ENCODE results near the gene KIF1A. TPM values are rescaled to one million over a fixed set of nuclear protein-coding genes. Genes with fewer than 3 reads are reported as not detected.

Gene KIF1A
- total RNA-seq, 1 experiment from 2014 or later, result 279 TPM

- no peak overlapping the region for H3K27ac Mint-ChIP-seq
- ATAC-seq (no peak), DNase-seq (ENCODE audit: low spot score) (no peak)
- H3K9me3 Mint-ChIP-seq, result peaks cover 13% of the 10 kb centered on the region
- CTCF ChIA-PET, result interaction anchor here (0.7 to 2.5 kb wide), 2 partner anchors 56 to 220 kb away, joined by 3 to 12 read pairs; no protein-coding TSS in a partner anchor
- no peaks in the 10 kb centered on the region for H3K4me1 Mint-ChIP-seq
- TF ChIP-seq RELA (CRISPR knock-in tag; IDR thresholded peaks at IDR 0.05; ENCODE audit: borderline replicate concordance) (no peak), NFYB (CRISPR knock-in tag; conservative IDR thresholded peaks at IDR 0.05; ENCODE audit: low read depth) (no peak), FOXP4 (CRISPR knock-in tag; IDR thresholded peaks at IDR 0.05) (no peak), NR2C2 (CRISPR knock-in tag; IDR thresholded peaks at IDR 0.05) (no peak), ZNF423 (CRISPR knock-in tag; IDR thresholded peaks at IDR 0.05) (no peak), ZNF232 (CRISPR knock-in tag; IDR thresholded peaks at IDR 0.05) (no peak), NFATC4 (CRISPR knock-in tag; IDR thresholded peaks at IDR 0.05) (no peak), TEAD1 (CRISPR knock-in tag; IDR thresholded peaks at IDR 0.05) (no peak), E2F4 (CRISPR knock-in tag; IDR thresholded peaks at IDR 0.05; ENCODE audit: borderline replicate concordance, low read depth) (no peak), ZNF219 (CRISPR knock-in tag; IDR thresholded peaks at IDR 0.05; ENCODE audit: borderline replicate concordance) (no peak), ZNF263 (CRISPR knock-in tag; IDR thresholded peaks at IDR 0.05; ENCODE audit: low read depth) (no peak), NR3C1 (CRISPR knock-in tag; conservative IDR thresholded peaks at IDR 0.05; ENCODE audit: low read depth) (no peak), AR (CRISPR knock-in tag; IDR thresholded peaks at IDR 0.05) (no peak), FOXP1 (CRISPR knock-in tag; IDR thresholded peaks at IDR 0.05; ENCODE audit: borderline replicate concordance) (no peak)
- POLR2A ChIA-PET, result no interaction called here
- peaks cover 4% of the 10 kb centered on the region; the same call in 1 of the 2 replicates for H3K36me3 Mint-ChIP-seq
- no peaks in the 10 kb centered on the region; the same call in 1 of the 2 replicates for H3K27me3 Mint-ChIP-seq (ENCODE audit: low read depth)
- H3K4me3 Mint-ChIP-seq, result no peak overlapping the region
Measured at GRCh38 chr2:240858321-240858720, 38.3 kb upstream of the KIF1A start.

GRCh38 chr2:240857039-240858008, 37.3 kb upstream of the KIF1A start:
- ChIA-PET POLR2A (no interaction called here), CTCF (interaction anchor here (1.1 to 2.5 kb wide), 2 partner anchors 41 to 57 kb away, joined by 3 to 12 read pairs; no protein-coding TSS in a partner anchor)
- Mint-ChIP-seq H3K36me3 (peaks cover 4% of the 10 kb centered on the region; the same call in 1 of the 2 replicates), H3K9me3 (peaks cover 13% of the 10 kb centered on the region), H3K27ac (no peak overlapping the region), H3K4me1 (no peaks in the 10 kb centered on the region), H3K4me3 (no peak overlapping the region), H3K27me3 (ENCODE audit: low read depth) (no peaks in the 10 kb centered on the region; the same call in 1 of the 2 replicates)
- no peak for DNase-seq (ENCODE audit: low spot score)
- no peak for ATAC-seq
- TF ChIP-seq ZNF121 (CRISPR knock-in tag; IDR thresholded peaks at IDR 0.05) (no peak), FOXP4 (CRISPR knock-in tag; IDR thresholded peaks at IDR 0.05) (no peak), RELA (CRISPR knock-in tag; IDR thresholded peaks at IDR 0.05; ENCODE audit: borderline replicate concordance) (no peak), ATF3 (CRISPR knock-in tag; conservative IDR thresholded peaks at IDR 0.05) (no peak), ZNF416 (CRISPR knock-in tag; IDR thresholded peaks at IDR 0.05) (no peak), ZNF512 (CRISPR knock-in tag; IDR thresholded peaks at IDR 0.05; ENCODE audit: borderline replicate concordance) (no peak), FOXP1 (CRISPR knock-in tag; IDR thresholded peaks at IDR 0.05; ENCODE audit: borderline replicate concordance) (no peak), PREB (CRISPR knock-in tag; IDR thresholded peaks at IDR 0.05; ENCODE audit: borderline replicate concordance) (peak; percentile 36; the same call in 1 of the 2 replicates), ZNF317 (CRISPR knock-in tag; IDR thresholded peaks at IDR 0.05; ENCODE audit: borderline replicate concordance, low read depth) (no peak), MYBL2 (CRISPR knock-in tag; IDR thresholded peaks at IDR 0.05) (no peak), RORB (CRISPR knock-in tag; IDR thresholded peaks at IDR 0.05) (no peak)
